ENCODE results near the gene IPO11. TPM values are rescaled to one million over a fixed set of nuclear protein-coding genes. Genes with fewer than 3 reads are reported as not detected.
A peak's percentile ranks its signal among the peaks of the same experiment; 100 is the strongest.

The IPO11 gene
- total and polyA plus RNA-seq, 2 of the 4 experiments (the other 2 are of a cell fraction), result 12.6 to 40.0 TPM

DNA sequence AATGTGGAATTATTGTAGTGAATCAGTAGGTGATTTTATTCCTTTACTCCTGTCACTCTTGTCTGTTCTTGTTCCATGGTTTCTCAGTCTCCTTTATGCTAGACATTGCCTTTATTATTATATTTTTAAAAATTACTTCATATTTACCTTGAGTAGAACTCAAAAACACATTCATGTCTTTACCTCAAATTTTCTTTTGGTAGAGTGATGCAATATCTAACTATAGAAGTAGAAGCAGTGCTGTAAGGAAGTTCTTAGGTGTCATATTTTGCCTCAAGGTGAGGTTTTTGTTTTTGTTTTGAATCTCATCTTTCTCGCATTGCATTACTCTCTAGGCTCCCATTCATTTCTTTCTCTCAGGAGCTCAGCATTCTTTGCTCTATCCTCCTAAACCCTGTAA, 12.2 kb downstream of the IPO11 start:
- H3K27ac ChIP-seq (ENCODE audit: insufficient read depth, low read length), result no peak overlapping the region
- no peak overlapping the region for H2BK15ac ChIP-seq (ENCODE audit: low read depth, low read length)
- H4K5ac ChIP-seq (ENCODE audit: low read depth, low read length), result no peak overlapping the region
- no peak overlapping the region for H3K4me2 ChIP-seq (ENCODE audit: low read depth, low read length)
- in situ Hi-C loops (cut with MboI; ENCODE audit: low sequenced_read_pairs) (no loop called here), dilution Hi-C loops (cut with HindIII; ENCODE audit: low sequenced_read_pairs, unreplicated experiment) (no loop called here), intact Hi-C loops (cut with micrococcal nuclease) (no loop called here)
- no peak overlapping the region for H3K9ac ChIP-seq (ENCODE audit: low read depth, low read length)
- H3K9me1 ChIP-seq (ENCODE audit: insufficient read depth, low read length), result peaks cover 3% of the 10 kb centered on the region; the same call in 1 of the 2 replicates
- no peaks in the 10 kb centered on the region for H3K4me1 ChIP-seq (ENCODE audit: control insufficient read depth, insufficient read depth, low read length)
- no peak overlapping the region for H3K18ac ChIP-seq (ENCODE audit: low read depth, low read length)
- no peak overlapping the region for H3K4ac ChIP-seq (ENCODE audit: low read depth, low read length)
- H3K14ac ChIP-seq (replicated peaks; ENCODE audit: low read depth, low read length), result no peak overlapping the region
- POLR2A ChIA-PET (ENCODE audit: unreplicated experiment), result no interaction called here
- no peak for TF ChIP-seq RCOR1 (IDR thresholded peaks at IDR 0.05; ENCODE audit: insufficient replicate concordance, low read length)
- TF ChIP-seq MAZ (IDR thresholded peaks at IDR 0.05; ENCODE audit: borderline replicate concordance, low read depth, low read length), result no peak
- peak; percentile 27; the same call in 1 of the 2 replicates for TF ChIP-seq CEBPB (IDR thresholded peaks at IDR 0.05; ENCODE audit: low read depth, low read length)
- no peak for TF ChIP-seq RAD21 (IDR thresholded peaks at IDR 0.05; ENCODE audit: low read length)
- no peaks in the 10 kb centered on the region for H3K36me3 ChIP-seq (ENCODE audit: control insufficient read depth, insufficient read depth, low read length)
- peaks cover 2% of the 10 kb centered on the region; the same call in 1 of the 2 replicates for H4K20me1 ChIP-seq (ENCODE audit: insufficient read depth, low read length)
- H3K27me3 ChIP-seq (ENCODE audit: control insufficient read depth, insufficient read depth, low read length), result no peaks in the 10 kb centered on the region
- H3K23ac ChIP-seq (ENCODE audit: low read depth, low read length), result no peak overlapping the region
- WGBS, 2 experiments (ENCODE audit: extremely low coverage in 2 of 2, insufficient read length in 1 of 2), result no CpG with 5 or more reads among the region's 1 CpG
- DNase-seq (no peak), ATAC-seq (ENCODE audit: low read depth) (no peak)
- CTCF ChIA-PET, result no interaction called here
- no peak overlapping the region for H2AK5ac ChIP-seq (ENCODE audit: low read depth, low read length)
- no peak overlapping the region for H3K4me3 ChIP-seq (ENCODE audit: insufficient read depth, low read depth, low read length)
- no peak overlapping the region for H2BK120ac ChIP-seq (ENCODE audit: low read depth, low read length)
- no peaks in the 10 kb centered on the region for H3K9me3 ChIP-seq (ENCODE audit: control insufficient read depth, insufficient read depth, low read length)
- H2AK9ac ChIP-seq (replicated peaks; ENCODE audit: low read depth, low read length, poor library complexity), result no peak overlapping the region
- BruUV-seq (replicated peaks), result no TSS peak
- no peak overlapping the region for H2AFZ ChIP-seq (replicated peaks; ENCODE audit: low read length, poor library complexity)
- H4K8ac ChIP-seq (ENCODE audit: low read depth in 2 of 2, low read length in 2 of 2), result no peak overlapping the region
- H4K91ac ChIP-seq (ENCODE audit: insufficient read depth, low read depth, low read length), result no peak overlapping the region
- no peak overlapping the region for H2BK5ac ChIP-seq (ENCODE audit: low read depth, low read length, poor library complexity, severe bottlenecking)
- H3K56ac ChIP-seq (ENCODE audit: extremely low read depth, insufficient read depth, low read length), result no peak overlapping the region
- peaks cover 15 to 24% of the 10 kb centered on the region in 2 experiments; a peak in 3 of 4 replicates for H3K79me1 ChIP-seq (ENCODE audit: low read depth in 1 of 2, low read length in 2 of 2)
- no peak overlapping the region for H2BK20ac ChIP-seq (ENCODE audit: low read depth, low read length)

Measured in IMR-90 (cell line).